Measurements from ENCODE around the gene DUT. TPM values are rescaled to one million over a fixed set of nuclear protein-coding genes. Genes with fewer than 3 reads are reported as not detected.

The DUT gene
- total RNA-seq, 4 donors from 2014 or later = 67.1 to 235 (median 171) TPM

DNA sequence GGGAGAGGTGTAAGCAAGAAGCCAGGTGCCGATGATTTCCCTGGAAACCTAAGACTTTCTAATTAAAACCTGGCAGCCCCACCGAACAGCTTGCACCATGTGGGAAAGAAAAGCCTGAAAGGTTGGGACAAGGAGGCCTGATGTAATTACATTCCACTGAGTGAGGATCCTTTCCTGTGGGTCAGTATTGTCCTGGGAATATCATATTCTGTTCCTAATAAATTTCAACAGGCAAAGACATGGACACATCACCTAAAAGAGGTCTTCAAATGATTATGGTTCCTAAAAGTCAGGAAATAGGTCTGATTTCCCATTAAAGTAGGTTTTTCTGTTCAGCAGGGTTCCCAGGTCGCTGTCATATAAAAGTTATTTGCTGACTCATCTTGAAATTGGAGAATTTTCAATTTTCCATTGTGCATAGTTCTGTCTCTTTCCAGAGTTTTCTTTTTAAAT lies 58.5 kb downstream of the DUT start:
- Histone ChIP-seq H3K9me3 (no peaks in the 10 kb centered on the region), H3K27me3 (no peaks in the 10 kb centered on the region), H3K27ac (peak overlapping the region; percentile 43 to 80), H3K36me3 (no peaks in the 10 kb centered on the region), H3K4me1 (no peaks in the 10 kb centered on the region), H3K4me3 (no peak overlapping the region)
- DNase-seq = peak in 1 of 2 donors; percentile 49
- no peak for TF ChIP-seq POLR2A (IDR thresholded peaks at IDR 0.05)
- TF ChIP-seq, protein P1, sequence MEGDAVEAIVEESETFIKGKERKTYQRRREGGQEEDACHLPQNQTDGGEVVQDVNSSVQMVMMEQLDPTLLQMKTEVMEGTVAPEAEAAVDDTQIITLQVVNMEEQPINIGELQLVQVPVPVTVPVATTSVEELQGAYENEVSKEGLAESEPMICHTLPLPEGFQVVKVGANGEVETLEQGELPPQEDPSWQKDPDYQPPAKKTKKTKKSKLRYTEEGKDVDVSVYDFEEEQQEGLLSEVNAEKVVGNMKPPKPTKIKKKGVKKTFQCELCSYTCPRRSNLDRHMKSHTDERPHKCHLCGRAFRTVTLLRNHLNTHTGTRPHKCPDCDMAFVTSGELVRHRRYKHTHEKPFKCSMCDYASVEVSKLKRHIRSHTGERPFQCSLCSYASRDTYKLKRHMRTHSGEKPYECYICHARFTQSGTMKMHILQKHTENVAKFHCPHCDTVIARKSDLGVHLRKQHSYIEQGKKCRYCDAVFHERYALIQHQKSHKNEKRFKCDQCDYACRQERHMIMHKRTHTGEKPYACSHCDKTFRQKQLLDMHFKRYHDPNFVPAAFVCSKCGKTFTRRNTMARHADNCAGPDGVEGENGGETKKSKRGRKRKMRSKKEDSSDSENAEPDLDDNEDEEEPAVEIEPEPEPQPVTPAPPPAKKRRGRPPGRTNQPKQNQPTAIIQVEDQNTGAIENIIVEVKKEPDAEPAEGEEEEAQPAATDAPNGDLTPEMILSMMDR (IDR thresholded peaks at IDR 0.05) = no peak
- intact Hi-C loops (cut with DNase I; ENCODE audit: low total_unique reads) = no loop called here

DNA sequence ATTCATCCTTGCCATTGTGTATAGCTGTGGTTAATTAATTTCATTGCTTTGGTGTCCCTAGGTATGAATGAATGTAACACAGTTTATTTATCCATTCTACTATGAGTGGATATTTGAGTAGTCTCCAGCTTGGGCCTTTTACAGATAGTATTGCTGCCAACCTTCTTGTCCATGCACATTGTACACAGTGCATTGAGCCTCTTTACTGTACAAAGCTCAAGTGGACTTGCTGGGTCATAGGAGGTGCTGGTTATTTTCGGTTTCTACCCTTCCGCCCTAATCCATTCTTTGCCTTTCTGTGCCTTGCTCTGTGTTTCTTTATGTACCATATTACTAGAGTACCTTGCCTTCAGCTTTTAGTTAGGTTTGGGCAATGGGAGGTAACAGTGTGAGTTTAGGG lies 60.7 kb downstream of the DUT start:
- Histone ChIP-seq H3K4me1 (no peaks in the 10 kb centered on the region), H3K36me3 (no peaks in the 10 kb centered on the region), H3K4me3 (no peak overlapping the region), H3K27me3 (no peaks in the 10 kb centered on the region), H3K27ac (peak overlapping the region; percentile 59 to 80), H3K9me3 (no peaks in the 10 kb centered on the region)
- no peak for DNase-seq
- intact Hi-C loops (cut with DNase I; ENCODE audit: low total_unique reads) = no loop called here
- TF ChIP-seq, protein P1 (IDR thresholded peaks at IDR 0.05) = no peak
- no peak for TF ChIP-seq POLR2A (IDR thresholded peaks at IDR 0.05)

DNA sequence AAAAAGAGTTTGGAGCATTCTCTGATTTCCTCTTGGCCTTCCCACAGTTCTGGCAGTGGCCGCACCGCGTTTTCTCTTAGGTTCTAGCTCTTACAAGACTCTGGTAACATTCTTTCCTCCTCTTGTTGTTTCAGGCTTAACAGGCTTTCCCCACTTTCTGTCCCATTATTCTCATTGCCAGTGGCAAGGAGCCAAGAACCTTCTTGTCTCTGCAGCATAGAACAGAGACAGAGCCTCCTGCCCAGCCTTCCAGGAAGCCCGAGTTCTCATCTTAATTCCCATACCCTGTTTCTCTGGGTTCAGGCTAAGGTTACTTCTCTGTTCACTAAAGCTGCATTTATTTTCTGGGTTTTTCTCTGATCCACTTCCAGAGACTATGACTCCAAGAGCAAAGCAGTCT lies 61.1 kb downstream of the DUT start:
- peak; percentile 69 to 78 for DNase-seq

More for the DNA sequence above, 61.1 kb downstream of the DUT start:
- H3K4me1 ChIP-seq = no peaks in the 10 kb centered on the region
- H3K4me3 ChIP-seq = no peak overlapping the region
- H3K27ac ChIP-seq = peak overlapping the region; percentile 59 to 80
- H3K9me3 ChIP-seq = no peaks in the 10 kb centered on the region
- no peaks in the 10 kb centered on the region for H3K36me3 ChIP-seq
- TF ChIP-seq, protein P1 (IDR thresholded peaks at IDR 0.05) = no peak
- TF ChIP-seq POLR2A (IDR thresholded peaks at IDR 0.05) = no peak
- intact Hi-C loops (cut with DNase I; ENCODE audit: low total_unique reads) = no loop called here
- no peaks in the 10 kb centered on the region for H3K27me3 ChIP-seq

Small RNA genes lying within 50 kb of the gene (small RNA-seq; reads per million reads assigned to genes)
- gene RF00019 = not detected

Other genes with a start within 250 kb of the DUT start
- gene SLC24A5, start 210.4 kb upstream of the DUT start, total RNA-seq = under 1 TPM in 1 of 4 donors, not detected in 3; 0.29 TPM
- 10 to 100 TPM in 3 of 4 donors, 1 to 10 TPM in 1; 2.6 to 65.3 (median 35.5) TPM for gene MYEF2, start 153.1 kb upstream of the DUT start, total RNA-seq
- gene CTXN2, start 139.8 kb upstream of the DUT start, total RNA-seq = not detected
- under 1 TPM in 1 of 4 donors, not detected in 3; 0.41 TPM for gene SLC12A1, start 125.1 kb upstream of the DUT start, total RNA-seq